Hepatocyte (in vitro differentiated cells): ENCODE measurements around the gene BCOR.

Source experiments
- EZH2 ChIP-seq: fragments of 200-600 bp; sonication (generic); IDR thresholded peaks from 2 replicates; pipeline ENCODE4 v1.6.1; 2016; ENCODE audit warnings: antibody characterized with exemption, mild to moderate bottlenecking, borderline replicate concordance
- TF ChIP-seq, protein P1 (sequence below): fragments of 200-600 bp; sonication (generic); IDR thresholded peaks from 2 replicates; pipeline ENCODE4 v1.5.1; 2016; ENCODE audit warnings: antibody characterized with exemption, mild to moderate bottlenecking; ENCODE audit not compliant: poor library complexity

GRCh38 chrX:40096395-40097091 is 1.2 kb downstream of the BCOR start:
- TF ChIP-seq, protein P1, sequence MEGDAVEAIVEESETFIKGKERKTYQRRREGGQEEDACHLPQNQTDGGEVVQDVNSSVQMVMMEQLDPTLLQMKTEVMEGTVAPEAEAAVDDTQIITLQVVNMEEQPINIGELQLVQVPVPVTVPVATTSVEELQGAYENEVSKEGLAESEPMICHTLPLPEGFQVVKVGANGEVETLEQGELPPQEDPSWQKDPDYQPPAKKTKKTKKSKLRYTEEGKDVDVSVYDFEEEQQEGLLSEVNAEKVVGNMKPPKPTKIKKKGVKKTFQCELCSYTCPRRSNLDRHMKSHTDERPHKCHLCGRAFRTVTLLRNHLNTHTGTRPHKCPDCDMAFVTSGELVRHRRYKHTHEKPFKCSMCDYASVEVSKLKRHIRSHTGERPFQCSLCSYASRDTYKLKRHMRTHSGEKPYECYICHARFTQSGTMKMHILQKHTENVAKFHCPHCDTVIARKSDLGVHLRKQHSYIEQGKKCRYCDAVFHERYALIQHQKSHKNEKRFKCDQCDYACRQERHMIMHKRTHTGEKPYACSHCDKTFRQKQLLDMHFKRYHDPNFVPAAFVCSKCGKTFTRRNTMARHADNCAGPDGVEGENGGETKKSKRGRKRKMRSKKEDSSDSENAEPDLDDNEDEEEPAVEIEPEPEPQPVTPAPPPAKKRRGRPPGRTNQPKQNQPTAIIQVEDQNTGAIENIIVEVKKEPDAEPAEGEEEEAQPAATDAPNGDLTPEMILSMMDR, result no peak
- TF ChIP-seq EZH2, result no peak
